CD14-positive monocyte (primary cell): ENCODE results near the gene FOCAD. TPM values are rescaled to one million over a fixed set of nuclear protein-coding genes. Genes with fewer than 3 reads are reported as not detected.

Experiments
- DNase-seq, 3 donors: peaks; one replicate each; pipeline ENCODE4 v3.0.0-alpha.2; 2011 to 2022
- H2AFZ ChIP-seq: 2 replicates; pipeline ENCODE4 v1.6.0; 2012; ENCODE audit warnings: mild to moderate bottlenecking, low read depth, low read length, inconsistent platforms; ENCODE audit not compliant: insufficient read depth, poor library complexity, severe bottlenecking
- H3K27ac ChIP-seq, 2 donors: 1 replicate in 1 of 2; 2 replicates in 1 of 2; pipeline ENCODE4 v1.5.1; 2012 to 2013; ENCODE audit warnings: low read length in 2 of 2, control low read depth in 1 of 2, inconsistent platforms in 1 of 2, low read depth in 1 of 2, mild to moderate bottlenecking in 1 of 2
- H3K27me3 ChIP-seq, 2 donors: one replicate each; pipeline versions ENCODE4 v1.6.0 to v1.6.1; 2011 to 2013; ENCODE audit warnings: low read length in 2 of 2; ENCODE audit not compliant: control insufficient read depth in 2 of 2, insufficient read depth in 2 of 2
- H3K36me3 ChIP-seq, 2 donors: replicated peaks in 1 of 2; 1 replicate in 1 of 2; 2 replicates in 1 of 2; pipeline versions ENCODE4 v1.5.1 to v1.6.1; 2012 to 2013; ENCODE audit warnings: low read length in 2 of 2, control low read depth in 1 of 2, inconsistent platforms in 1 of 2, mild to moderate bottlenecking in 1 of 2; ENCODE audit not compliant: insufficient read depth in 2 of 2, control insufficient read depth in 1 of 2
- H3K4me1 ChIP-seq, 2 donors: 1 replicate in 1 of 2; 2 replicates in 1 of 2; pipeline versions ENCODE4 v1.5.1 to v1.6.1; 2012 to 2013; ENCODE audit warnings: low read length in 2 of 2, control low read depth in 1 of 2, inconsistent platforms in 1 of 2, mild to moderate bottlenecking in 1 of 2, moderate library complexity in 1 of 2; ENCODE audit not compliant: insufficient read depth in 2 of 2, control insufficient read depth in 1 of 2
- H3K4me2 ChIP-seq: replicated peaks from 2 replicates; pipeline ENCODE3; 2012; ENCODE audit warnings: low read length, moderate library complexity, mild to moderate bottlenecking; ENCODE audit not compliant: poor library complexity, severe bottlenecking; ENCODE audit errors: extremely low read depth
- H3K4me3 ChIP-seq, 3 experiments: fragments of 200-600 bp in 1 of 3; sonication (generic) in 1 of 3; replicated peaks in 1 of 3; 1 replicate in 2 of 3; 2 replicates in 1 of 3; pipeline ENCODE4 v1.5.1; 2011 to 2013; ENCODE audit warnings: low read length in 3 of 3, mild to moderate bottlenecking in 3 of 3, control low read depth in 2 of 3, low read depth in 2 of 3, inconsistent platforms in 1 of 3, moderate library complexity in 1 of 3
- H3K79me2 ChIP-seq: 2 replicates; pipeline ENCODE4 v1.6.0; 2012; ENCODE audit warnings: mild to moderate bottlenecking, control low read depth, inconsistent platforms, low read length, moderate library complexity; ENCODE audit not compliant: insufficient read depth
- H3K9ac ChIP-seq: 2 replicates; pipeline ENCODE4 v1.6.0; 2017; ENCODE audit warnings: low read length, mild to moderate bottlenecking; ENCODE audit not compliant: insufficient read depth, poor library complexity, severe bottlenecking
- H3K9me3 ChIP-seq, 2 donors: replicated peaks in 1 of 2; 1 replicate in 1 of 2; 2 replicates in 1 of 2; pipeline versions ENCODE4 v1.5.1 to v1.6.1; 2012 to 2013; ENCODE audit warnings: low read length in 2 of 2, control low read depth in 1 of 2; ENCODE audit not compliant: control insufficient read depth in 1 of 2, insufficient read depth in 1 of 2
- H4K20me1 ChIP-seq: 2 replicates; pipeline ENCODE4 v1.6.0; 2012; ENCODE audit warnings: mild to moderate bottlenecking, low read length, control low read depth, moderate library complexity; ENCODE audit not compliant: insufficient read depth
- H3K27ac Mint-ChIP-seq, 7 donors: one replicate each; pipeline ENCODE4 v1.8.0; 2020; ENCODE audit warnings: mild to moderate bottlenecking in 7 of 7, mixed read lengths in 7 of 7, moderate library complexity in 6 of 7, inconsistent platforms in 2 of 7
- H3K27me3 Mint-ChIP-seq, 3 donors: one replicate each; pipeline ENCODE4 v1.8.0; 2021 to 2022; ENCODE audit warnings: low read depth in 3 of 3, mild to moderate bottlenecking in 3 of 3, mixed read lengths in 3 of 3, moderate library complexity in 3 of 3, inconsistent platforms in 1 of 3
- H3K36me3 Mint-ChIP-seq, 2 donors: one replicate each; pipeline ENCODE4 v1.8.0; 2020; ENCODE audit warnings: mixed read lengths in 2 of 2, inconsistent platforms in 1 of 2, mild to moderate bottlenecking in 1 of 2
- H3K4me1 Mint-ChIP-seq: one replicate; pipeline ENCODE4 v1.8.0; 2020; ENCODE audit warnings: mild to moderate bottlenecking, mixed read lengths
- H3K4me3 Mint-ChIP-seq, 2 donors: one replicate each; pipeline ENCODE4 v1.8.0; 2020; ENCODE audit warnings: mild to moderate bottlenecking in 2 of 2, mixed read lengths in 2 of 2, moderate library complexity in 1 of 2
- H3K9me3 Mint-ChIP-seq, 7 donors: one replicate each; pipeline ENCODE4 v1.8.0; 2020 to 2022; ENCODE audit warnings: mixed read lengths in 7 of 7, mild to moderate bottlenecking in 6 of 7, moderate library complexity in 6 of 7, inconsistent platforms in 2 of 7
- CTCF ChIP-seq: fragments of 200-600 bp; IDR thresholded peaks from one replicate; pipeline ENCODE4 v1.8.0; 2022; ENCODE audit warnings: antibody characterized with exemption, mild to moderate bottlenecking
- WGBS: methylation state at CpG from one replicate; pipeline ENCODE4 v1.1.5; 2013; ENCODE audit warnings: missing lambda C conversion rate; ENCODE audit not compliant: insufficient coverage; 5-methylcytosine and 5-hydroxymethylcytosine counted together
- intact Hi-C, 2 donors: fragments of 100-400 bp; cut with micrococcal nuclease; formaldehyde crosslinking; loops; one replicate each; pipeline versions ENCODE4 v1.15.0 to v1.15.1; 2023
- polyA plus RNA-seq, 3 donors: library from polyadenylated mRNA; depleted of rRNA in 1 of 3; unstranded in 2 of 3; stranded (reverse) in 1 of 3; fragments of 300-500 nt in 2 of 3; fragments of >200 nt in 1 of 3; fragmentation: Illumina TruSeq in 2 of 3; gene quantifications; 1 replicate in 2 of 3; 2 replicates in 1 of 3; pipeline ENCODE4 v1.2.3, GENCODE V29; 2012 to 2021

The FOCAD gene
- polyA plus RNA-seq, 3 donors = 4.9 to 6.3 (median 5.1) TPM

- Histone ChIP-seq H4K20me1 (no peaks in the 10 kb centered on the region), H3K36me3 (peaks cover 0 to 4% of the 10 kb centered on the region in 2 donors), H3K79me2 (no peaks in the 10 kb centered on the region), H3K4me3 (no peak overlapping the region), H3K9me3 (no peaks in the 10 kb centered on the region), H3K27ac (no peak overlapping the region), H3K27me3 (no peaks in the 10 kb centered on the region), H2AFZ (no peak overlapping the region), H3K9ac (no peak overlapping the region), H3K4me1 (no peaks in the 10 kb centered on the region), H3K4me2 (no peak overlapping the region)
- WGBS = 100% methylated on average over 2 of the region's 3 CpGs
- Mint-ChIP-seq H3K9me3 (peaks cover 0 to 8% (median 3%) of the 10 kb centered on the region in 7 donors), H3K27ac (no peak overlapping the region), H3K27me3 (no peaks in the 10 kb centered on the region), H3K4me1 (peaks cover 3% of the 10 kb centered on the region), H3K36me3 (peaks cover 12 to 28% of the 10 kb centered on the region in 2 donors), H3K4me3 (peak overlapping the region in 1 of 2 donors; percentile 16)
- no peak for DNase-seq
- TF ChIP-seq CTCF = no peak
- intact Hi-C loops = no loop called here
Measured at GRCh38 chr9:20837166-20837565, 153.1 kb downstream of the FOCAD start.

- no peak overlapping the region for H3K27ac Mint-ChIP-seq
Measured at GRCh38 chr9:20838218-20838617, 154.2 kb downstream of the FOCAD start.

More at GRCh38 chr9:20838218-20838617, 154.2 kb downstream of the FOCAD start:
- H3K4me2 ChIP-seq = no peak overlapping the region
- DNase-seq = no peak
- no peaks in the 10 kb centered on the region for H3K79me2 ChIP-seq
- Mint-ChIP-seq H3K4me1 (peaks cover 3% of the 10 kb centered on the region), H3K9me3 (peaks cover 0 to 8% (median 4%) of the 10 kb centered on the region in 7 donors), H3K4me3 (no peak overlapping the region), H3K27me3 (no peaks in the 10 kb centered on the region), H3K36me3 (peaks cover 10 to 32% of the 10 kb centered on the region in 2 donors)
- H4K20me1 ChIP-seq = no peaks in the 10 kb centered on the region
- H3K4me1 ChIP-seq = no peaks in the 10 kb centered on the region
- H3K9me3 ChIP-seq = no peaks in the 10 kb centered on the region
- WGBS = no CpG with 5 or more reads among the region's 1 CpG
- H3K9ac ChIP-seq = no peak overlapping the region
- peaks cover 0 to 4% of the 10 kb centered on the region in 2 donors for H3K36me3 ChIP-seq
- TF ChIP-seq CTCF = no peak
- no peak overlapping the region for H3K4me3 ChIP-seq
- no peak overlapping the region for H3K27ac ChIP-seq
- no peaks in the 10 kb centered on the region for H3K27me3 ChIP-seq
- intact Hi-C loops = no loop called here
- no peak overlapping the region for H2AFZ ChIP-seq
